IPS-18c (cell line): ENCODE data around the gene DDI2.
"Not testable (repeated sequence)": the region's sequence is repeated elsewhere in the genome, so short reads cannot be mapped to it uniquely, and the experiment has no call there.

Source experiments
- H3K4me3 ChIP-seq: 2 replicates; pipeline ENCODE4 v1.7.0; 2013; ENCODE audit warnings: low read depth, mild to moderate bottlenecking, low read length, moderate library complexity; ENCODE audit not compliant: insufficient read depth
- H3K9me3 ChIP-seq: one replicate; pipeline ENCODE4 v1.6.1; 2013; ENCODE audit warnings: mild to moderate bottlenecking, low read length, moderate library complexity; ENCODE audit not compliant: control insufficient read depth, insufficient read depth

Gene DDI2

DNA sequence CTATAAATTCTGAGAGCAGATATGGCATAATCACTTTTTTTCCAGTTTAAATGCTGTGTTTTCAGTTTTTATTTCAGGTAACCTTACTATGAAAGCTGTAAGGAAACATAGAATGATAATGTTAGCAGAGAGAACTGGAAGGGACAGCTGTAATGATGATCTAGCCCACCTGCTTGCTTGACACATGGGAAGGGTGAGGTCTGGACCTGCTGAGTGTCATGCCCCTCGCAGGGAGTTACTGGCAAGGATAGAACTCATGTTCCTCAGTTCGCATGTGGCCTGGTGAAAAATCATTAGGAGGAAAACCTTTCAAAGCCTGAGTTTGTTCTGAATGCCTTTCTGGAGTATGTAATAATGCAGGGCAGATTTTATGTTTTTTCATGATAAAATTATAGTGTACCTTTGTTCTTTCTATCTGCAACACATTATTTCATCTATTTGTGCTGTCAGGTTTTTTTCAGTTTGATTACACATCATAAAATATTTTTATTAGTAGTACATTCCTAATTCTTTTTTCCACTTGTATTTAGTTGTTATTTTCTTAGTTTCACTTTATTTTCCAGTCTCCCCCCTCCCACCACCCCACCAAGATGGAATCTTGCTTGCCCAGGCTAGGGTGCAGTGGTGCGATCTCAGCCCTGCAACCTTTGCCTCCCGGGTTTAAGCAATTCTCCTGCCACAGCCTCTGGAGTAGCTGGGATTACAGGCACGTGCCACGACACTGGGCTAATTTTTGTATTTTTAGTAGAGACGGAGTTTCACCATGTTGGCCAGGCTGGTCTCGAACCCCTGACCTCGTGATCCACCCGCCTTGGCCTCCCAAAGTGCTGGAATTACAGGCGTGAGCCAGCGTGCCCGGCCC, 8.0 kb downstream of the DDI2 start:
- Histone ChIP-seq H3K9me3 (no peaks in the 10 kb centered on the region), H3K4me3 (no peak overlapping the region)

DNA sequence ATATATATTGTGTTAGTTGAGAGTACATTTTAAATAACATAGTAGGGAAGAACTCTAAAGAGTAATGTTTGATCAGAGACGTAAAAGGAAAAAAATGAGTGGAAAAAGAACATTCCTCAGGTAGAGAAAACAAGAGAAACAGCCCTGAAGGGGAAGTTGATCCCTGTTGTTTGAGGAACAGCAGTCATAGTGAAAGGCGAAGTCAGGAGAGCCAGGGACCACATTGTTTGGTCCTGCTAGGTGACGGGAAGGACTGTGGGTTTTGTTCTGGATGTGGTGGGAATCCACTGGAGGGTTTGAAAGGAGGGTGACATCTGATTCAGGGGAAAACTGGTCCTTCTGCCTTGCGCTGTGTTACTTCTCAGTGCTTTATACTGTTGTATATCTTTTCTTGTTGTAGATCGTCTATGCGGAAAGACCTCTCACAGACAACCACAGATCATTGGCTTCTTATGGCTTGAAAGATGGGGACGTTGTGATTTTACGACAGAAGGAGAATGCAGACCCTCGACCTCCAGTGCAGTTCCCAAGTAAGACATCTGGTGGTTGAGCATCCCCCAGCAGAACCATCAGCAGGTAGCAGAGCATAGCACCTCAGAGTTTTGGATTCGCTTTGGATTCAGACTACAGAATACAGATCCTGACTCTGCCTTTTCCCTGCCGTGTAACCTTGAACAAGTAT, 9.2 kb downstream of the DDI2 start:
- Histone ChIP-seq H3K4me3 (no peak overlapping the region), H3K9me3 (no peaks in the 10 kb centered on the region)

DNA sequence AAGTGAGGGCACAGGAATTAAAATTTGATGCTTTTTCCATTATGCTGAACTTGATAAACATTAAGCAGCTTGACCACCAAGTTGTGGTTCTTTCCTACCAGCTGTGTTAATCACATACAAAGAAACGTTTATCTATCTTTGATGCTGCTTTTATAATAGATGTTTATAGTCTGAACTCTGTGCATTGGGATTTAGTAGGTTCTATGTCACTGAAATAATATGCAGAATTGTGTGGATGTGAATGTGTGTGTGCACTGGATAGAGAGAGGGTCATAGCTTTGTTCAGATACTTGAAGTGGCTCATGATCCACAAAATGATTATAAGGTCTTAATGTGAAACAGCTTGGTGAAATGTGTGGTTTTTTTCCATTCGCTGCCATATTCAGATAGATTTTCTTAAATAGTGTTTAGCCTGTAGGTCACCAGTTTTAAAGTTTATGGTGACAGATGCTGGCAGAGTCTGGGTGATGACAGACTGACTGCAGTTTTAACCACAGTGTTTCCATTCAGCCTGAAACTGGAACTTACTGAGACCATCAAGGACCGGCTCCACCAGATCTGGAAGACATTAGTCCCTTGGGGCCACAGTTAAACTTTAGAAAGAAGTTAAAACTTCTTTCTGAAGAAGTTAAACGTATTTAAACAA, 10.2 kb downstream of the DDI2 start:
- Histone ChIP-seq H3K4me3 (no peak overlapping the region), H3K9me3 (no peaks in the 10 kb centered on the region)

DNA sequence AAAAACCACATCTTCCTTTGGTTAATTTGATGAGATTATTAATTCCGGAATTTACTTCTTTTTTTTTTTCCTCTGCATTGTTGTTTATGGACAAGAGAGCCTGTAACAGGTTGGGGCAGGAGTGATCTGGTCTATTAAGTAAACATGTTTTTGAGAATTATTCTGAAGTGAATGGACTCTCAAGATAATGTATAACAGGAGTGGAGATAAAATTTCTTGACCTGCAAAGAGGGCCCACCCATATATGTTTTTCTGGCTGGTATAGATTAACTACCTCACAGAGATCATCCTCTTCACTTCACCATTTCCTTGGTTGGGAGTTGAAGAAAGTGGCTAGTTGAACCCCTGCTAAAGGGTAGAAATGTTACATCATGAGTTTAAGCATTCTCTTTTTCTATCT, 10.7 kb downstream of the DDI2 start:
- Histone ChIP-seq H3K9me3 (no peaks in the 10 kb centered on the region), H3K4me3 (no peak overlapping the region)

DNA sequence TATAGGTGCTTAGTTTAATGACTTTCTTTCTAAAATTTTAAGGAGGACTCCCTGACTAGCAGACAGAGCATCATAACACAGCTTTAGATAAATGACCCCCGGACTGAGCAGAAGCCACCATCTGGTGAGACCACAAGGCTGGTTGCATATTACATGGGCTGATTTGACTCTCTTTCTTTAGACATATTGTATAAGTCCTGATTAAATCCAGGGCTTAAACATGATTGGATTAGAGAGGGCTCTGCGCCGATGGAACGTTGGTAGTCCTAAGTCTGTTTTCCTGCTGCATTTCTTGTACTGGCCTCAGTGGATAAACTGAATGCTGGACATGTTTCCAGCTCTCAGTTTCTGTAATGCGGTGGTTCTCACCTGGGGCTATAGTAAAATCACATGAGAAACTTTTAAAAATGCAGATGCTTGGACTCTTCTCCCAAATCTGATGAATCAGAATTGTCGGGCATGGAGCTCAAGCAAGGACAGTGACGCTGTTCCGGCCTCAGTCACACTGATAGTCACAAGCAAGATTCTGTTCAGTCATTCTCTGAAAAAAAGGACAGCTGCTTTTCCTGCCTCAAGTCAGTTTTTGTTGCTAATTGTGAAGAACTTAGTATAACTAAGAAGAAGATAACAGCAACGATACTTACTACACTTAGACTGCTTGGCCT, 16.6 kb downstream of the DDI2 start:
- no peak overlapping the region for H3K4me3 ChIP-seq
- no peaks in the 10 kb centered on the region for H3K9me3 ChIP-seq

DNA sequence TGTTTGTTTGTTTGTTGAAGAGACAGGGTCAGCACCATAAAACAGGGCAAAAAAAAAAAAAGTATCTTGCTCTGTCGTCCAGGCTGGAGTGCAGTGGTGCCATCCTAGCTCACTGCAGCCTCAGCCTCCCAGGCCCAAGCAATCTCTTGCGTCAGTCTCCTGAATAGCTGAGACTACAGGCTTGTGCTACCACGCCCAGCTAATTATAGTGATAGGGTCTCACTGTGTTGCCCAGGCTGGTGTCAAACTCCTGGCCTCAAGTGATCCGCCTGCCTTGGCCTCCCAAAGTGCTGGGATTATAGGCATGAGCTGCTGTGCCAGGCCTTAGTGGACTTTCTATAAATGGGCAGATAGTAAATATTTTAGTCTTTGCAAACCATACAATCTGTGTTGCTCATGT, 19.2 kb downstream of the DDI2 start:
- H3K4me3 ChIP-seq: no peak overlapping the region
- H3K9me3 ChIP-seq: no peaks in the 10 kb centered on the region

DNA sequence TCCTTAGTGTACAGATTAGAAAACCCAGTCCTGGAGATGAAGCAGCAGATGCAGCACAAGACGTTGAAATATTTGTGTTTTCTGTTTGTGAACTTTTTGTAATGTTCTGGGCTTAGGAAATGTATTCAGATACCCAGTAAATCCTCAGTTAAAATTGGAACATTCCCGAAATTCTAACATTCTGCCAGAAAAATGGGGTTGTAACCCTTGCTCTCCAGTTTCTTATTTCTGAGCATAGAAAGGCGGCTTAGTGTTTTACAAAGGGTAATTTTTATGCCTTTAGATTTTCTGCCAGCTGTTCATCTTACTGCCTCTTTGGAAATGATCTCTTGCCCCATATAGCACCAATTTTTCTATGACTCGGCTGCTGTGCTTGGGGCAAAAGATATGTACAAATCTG, 20.6 kb downstream of the DDI2 start:
- H3K9me3 ChIP-seq: no peaks in the 10 kb centered on the region
- no peak overlapping the region for H3K4me3 ChIP-seq

DNA sequence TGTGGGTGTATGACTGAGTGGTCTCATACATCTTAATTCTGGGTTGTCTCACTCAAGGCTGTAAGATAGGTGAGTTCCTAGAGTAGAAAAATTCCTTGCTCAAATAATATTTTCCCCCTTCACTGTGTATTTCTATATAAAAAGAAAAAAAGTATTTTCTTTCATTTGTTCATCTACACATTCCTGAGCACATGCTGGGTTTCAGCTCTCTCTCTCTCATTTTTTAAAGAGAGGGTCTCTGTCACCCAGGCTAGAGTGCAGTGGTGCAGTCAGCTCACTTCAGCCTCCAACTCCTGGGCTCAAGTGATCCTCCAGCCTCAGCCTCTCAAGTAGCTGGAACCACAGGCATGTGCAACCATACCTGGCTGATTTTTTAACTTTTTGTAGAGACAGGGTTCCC, 22.0 kb downstream of the DDI2 start:
- Histone ChIP-seq H3K4me3 (no peak overlapping the region), H3K9me3 (no peaks in the 10 kb centered on the region)

DNA sequence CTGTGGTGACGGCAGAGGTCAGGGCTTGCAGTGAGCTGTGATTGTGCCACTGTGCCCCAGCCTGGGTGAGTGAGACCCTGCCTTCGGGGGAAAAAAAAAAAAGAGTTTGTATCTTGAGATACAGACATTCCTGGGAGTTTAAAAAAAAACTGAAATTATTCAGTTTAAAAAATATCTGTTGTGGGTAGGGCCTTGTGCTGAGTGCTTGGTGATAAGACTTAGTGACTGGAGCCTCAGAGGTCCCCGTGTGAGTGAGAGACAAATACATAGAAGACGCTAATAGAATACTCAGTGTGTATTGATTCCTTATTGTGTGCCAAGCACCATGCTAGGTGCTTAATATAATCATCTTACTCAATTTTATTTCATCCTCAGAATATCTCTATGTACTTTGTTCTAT, 22.7 kb downstream of the DDI2 start:
- H3K9me3 ChIP-seq: no peaks in the 10 kb centered on the region
- H3K4me3 ChIP-seq: no peak overlapping the region

DNA sequence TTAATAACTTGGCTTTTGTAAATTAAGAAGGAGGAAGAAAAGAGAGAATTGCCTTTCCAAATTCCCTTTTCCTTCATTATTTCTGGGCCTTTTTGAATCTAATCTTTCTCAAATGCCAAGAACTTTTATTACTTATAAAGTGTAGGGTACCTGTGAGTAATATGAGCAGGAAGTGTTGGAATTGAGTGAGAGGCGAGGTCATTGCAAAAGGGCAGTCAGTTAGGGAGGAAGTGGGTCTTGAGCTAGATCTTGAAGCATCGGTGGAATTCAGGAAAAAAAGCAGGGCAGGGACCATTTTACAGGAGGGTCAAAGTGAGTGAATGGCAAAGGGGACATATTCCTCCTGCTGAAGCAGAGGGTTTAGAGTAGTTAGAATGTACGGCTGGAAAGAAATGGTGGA, 23.4 kb downstream of the DDI2 start:
- H3K4me3 ChIP-seq: no peak overlapping the region
- H3K9me3 ChIP-seq: no peaks in the 10 kb centered on the region

DNA sequence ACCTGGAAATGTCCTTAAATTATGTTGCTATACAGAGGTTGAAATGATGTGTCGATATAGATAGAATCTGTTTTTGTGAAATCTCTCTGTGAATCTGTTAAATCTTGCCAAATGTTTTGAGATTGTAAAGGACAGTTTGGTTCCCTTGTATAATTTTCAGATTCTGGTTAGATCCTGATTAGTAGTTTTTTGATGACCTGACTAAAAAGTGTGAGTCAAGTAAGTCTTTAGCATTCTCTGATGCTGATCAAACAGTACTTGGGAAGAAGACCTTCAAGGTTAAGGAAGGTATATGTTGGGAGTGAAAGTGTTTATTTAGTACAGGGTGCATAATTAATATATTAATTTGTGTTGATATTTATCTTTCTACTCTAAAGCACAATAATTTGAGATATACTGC, 32.7 kb downstream of the DDI2 start:
- Histone ChIP-seq H3K4me3 (no peak overlapping the region), H3K9me3 (peaks cover 2% of the 10 kb centered on the region)

DNA sequence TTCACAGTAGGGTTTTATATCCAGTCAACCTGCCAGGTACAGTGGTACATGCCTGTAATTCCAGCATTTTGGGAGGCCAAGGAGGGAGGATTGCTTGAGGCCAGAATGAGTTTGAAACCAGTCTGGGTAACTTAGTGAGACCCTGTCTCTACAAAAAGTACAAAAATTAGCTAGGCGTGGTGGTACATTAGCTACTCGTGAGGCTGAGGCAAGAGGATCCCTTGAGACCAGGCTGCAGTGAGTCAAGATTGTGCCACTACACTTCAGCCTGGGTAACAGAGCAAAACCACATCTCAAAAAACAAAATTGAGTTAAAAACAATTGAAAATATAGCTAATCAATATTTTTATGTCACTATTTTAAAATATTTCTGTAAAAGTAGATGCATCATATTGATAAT, 33.2 kb downstream of the DDI2 start:
- no peak overlapping the region for H3K4me3 ChIP-seq
- peaks cover 2% of the 10 kb centered on the region for H3K9me3 ChIP-seq

DNA sequence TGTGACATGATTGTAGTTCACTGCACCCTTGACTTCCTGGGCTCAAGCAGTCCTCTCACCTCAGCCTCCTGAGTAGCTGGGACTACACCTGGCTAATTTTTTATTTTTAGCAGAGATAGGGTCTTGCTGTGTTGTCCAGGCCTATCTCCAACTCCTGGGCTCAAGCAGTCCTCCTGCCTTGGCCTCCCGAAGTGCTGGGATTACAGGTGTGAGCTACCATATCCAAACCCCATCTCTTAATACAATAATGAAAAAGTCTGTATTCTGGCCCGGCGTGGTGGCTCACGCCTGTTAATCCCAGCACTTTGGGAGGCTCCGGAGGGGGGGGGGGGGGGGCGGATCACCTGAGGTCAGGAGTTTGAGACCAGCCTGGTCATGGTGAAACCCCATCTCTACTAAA, 34.9 kb downstream of the DDI2 start:
- not testable (repeated sequence) for H3K4me3 ChIP-seq, H3K9me3 ChIP-seq

DNA sequence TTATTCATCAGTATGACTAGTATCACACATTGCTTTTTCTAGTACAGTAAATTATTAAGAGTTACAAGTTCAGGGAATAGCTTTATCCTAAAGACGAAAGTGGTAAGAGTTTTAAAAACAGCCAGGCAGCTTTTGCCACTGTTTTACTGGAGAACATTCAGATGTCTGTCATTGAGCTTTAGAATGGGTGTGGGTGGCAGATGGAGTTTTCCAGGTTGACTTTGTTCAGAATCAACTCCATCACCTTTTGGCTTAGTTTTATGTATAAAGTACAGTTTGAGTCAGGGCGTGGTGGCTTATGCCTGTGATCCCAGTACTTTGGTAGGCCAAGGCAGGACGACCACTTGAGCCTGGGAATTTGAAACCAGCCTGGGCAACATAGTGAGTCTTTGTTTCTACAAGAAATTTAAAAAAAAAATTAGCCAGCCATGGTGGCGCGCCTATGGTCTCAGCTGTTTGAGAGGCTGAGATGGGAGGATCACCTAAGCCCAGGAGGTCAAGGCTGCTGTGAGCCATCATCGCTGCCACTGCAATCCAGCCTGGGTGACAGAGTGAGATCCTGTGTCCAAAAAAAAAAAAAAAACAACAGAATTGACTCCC, 36.9 kb downstream of the DDI2 start:
- H3K9me3 ChIP-seq: peaks cover 2% of the 10 kb centered on the region
- H3K4me3 ChIP-seq: no peak overlapping the region

DNA sequence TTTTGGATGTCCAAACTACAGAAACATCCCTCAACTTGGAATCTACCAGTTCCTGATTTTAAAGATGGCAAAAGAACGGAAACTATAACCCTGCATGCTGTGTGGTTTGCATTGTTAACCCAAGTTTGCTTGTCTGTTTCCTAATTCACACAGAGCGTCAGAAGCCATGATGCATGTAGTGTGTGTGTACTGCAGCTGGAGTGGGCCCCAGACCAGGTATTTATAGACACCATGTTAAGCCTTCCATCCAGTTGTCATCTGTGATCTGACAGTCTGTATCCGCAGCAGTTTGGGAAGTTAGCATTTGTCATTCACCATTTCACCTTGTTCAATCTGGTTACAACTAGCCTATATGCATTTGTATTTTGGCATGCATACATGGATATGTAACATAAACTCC, 39.2 kb downstream of the DDI2 start:
- H3K9me3 ChIP-seq: peaks cover 2% of the 10 kb centered on the region
- no peak overlapping the region for H3K4me3 ChIP-seq

DNA sequence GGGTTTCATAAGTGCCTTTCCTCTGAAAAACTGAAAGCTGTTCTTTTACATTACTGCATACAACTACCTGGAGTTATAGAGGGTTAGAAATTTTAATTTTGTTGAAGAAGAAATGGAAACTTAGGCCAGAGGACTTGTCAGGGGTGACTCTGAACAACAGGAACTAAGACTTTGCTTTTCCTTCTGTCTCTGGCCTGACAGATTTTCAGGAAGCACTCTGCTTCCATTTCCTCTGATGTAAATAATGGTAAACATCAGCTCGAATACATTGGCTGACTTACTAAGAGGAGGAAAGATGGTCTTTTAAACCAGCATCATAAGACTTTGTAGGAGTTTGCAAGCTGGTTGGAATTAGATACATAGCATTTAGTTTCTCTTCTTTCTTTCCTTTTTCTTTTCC, 39.8 kb downstream of the DDI2 start:
- no peak overlapping the region for H3K4me3 ChIP-seq
- H3K9me3 ChIP-seq: no peaks in the 10 kb centered on the region

DNA sequence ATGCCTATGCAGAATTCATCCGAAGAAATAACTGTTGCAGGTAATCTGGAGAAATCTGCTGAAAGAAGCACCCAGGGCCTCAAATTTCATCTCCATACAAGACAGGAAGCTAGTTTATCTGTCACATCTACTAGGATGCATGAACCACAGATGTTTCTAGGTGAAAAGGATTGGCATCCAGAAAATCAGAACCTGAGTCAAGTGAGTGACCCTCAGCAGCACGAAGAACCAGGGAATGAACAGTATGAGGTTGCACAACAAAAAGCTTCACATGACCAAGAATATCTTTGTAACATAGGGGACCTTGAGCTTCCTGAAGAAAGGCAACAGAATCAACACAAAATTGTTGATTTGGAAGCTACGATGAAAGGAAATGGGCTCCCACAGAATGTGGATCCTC, 42.9 kb downstream of the DDI2 start:
- no peaks in the 10 kb centered on the region for H3K9me3 ChIP-seq
- H3K4me3 ChIP-seq: no peak overlapping the region
